Measurements from ENCODE around the gene ADARB2. TPM values are rescaled to one million over a fixed set of nuclear protein-coding genes. Genes with fewer than 3 reads are reported as not detected.
A peak's percentile ranks its signal among the peaks of the same experiment; 100 is the strongest.

The ADARB2 gene
- total RNA-seq, 2 donors from 2014 or later, result 1.1 to 1.8 TPM

DNA sequence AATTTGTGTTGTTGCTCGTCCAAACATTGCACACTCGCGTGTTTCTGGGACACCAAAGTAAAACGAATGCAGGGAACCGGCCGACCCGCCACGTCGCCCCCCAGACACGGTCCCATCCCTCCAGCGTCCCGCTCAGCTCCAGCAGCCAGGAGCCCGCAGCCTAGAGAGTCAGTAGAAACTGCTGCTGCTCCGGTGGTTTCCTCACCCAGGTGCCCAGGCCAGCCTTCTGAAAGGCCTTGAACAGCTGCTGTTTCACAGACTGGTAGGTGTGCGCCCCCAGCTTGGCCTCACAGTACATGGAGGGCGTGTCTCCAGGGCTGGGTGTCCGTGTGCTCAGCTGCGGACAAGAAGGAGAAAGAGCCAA lies 554.3 kb downstream of the ADARB2 start:
- no peaks in the 10 kb centered on the region for H3K9me3 Mint-ChIP-seq
- no peaks in the 10 kb centered on the region for H3K4me1 ChIP-seq (ENCODE audit: control insufficient read depth, insufficient read depth, low read length)
- no peaks in the 10 kb centered on the region for H3K27me3 ChIP-seq (ENCODE audit: control insufficient read depth, insufficient read depth, low read length, poor library complexity, severe bottlenecking)
- H3K4me3 Mint-ChIP-seq, result no peak overlapping the region
- H3K9ac ChIP-seq (ENCODE audit: extremely low read depth, low read length, poor library complexity, severe bottlenecking), result no peak overlapping the region
- WGBS, 2 experiments (ENCODE audit: insufficient coverage in 1 of 2, insufficient read length in 1 of 2), result 90 to 91% methylated on average over 11 to 18 of the region's 18 CpGs
- no peaks in the 10 kb centered on the region for H3K36me3 ChIP-seq (ENCODE audit: control insufficient read depth, insufficient read depth, low read length)
- H3K4me3 ChIP-seq (ENCODE audit: low read length), result no peak overlapping the region
- no peak for TF ChIP-seq CTCF (conservative IDR thresholded peaks at IDR 0.05)
- no peaks in the 10 kb centered on the region for H3K27me3 Mint-ChIP-seq (ENCODE audit: insufficient read depth)
- DNase-seq, result no peak
- H3K36me3 Mint-ChIP-seq (ENCODE audit: low read depth), result no peaks in the 10 kb centered on the region
- H3K27ac ChIP-seq (ENCODE audit: low read depth, low read length), result no peak overlapping the region
- H3K27ac Mint-ChIP-seq, result no peak overlapping the region
- H3K4me1 Mint-ChIP-seq, result peaks cover 5% of the 10 kb centered on the region
- H3K9me3 ChIP-seq (ENCODE audit: control insufficient read depth, low read length), result no peaks in the 10 kb centered on the region

- H3K27me3 Mint-ChIP-seq (ENCODE audit: insufficient read depth), result no peaks in the 10 kb centered on the region
- H3K9me3 ChIP-seq (ENCODE audit: control insufficient read depth, low read length), result no peaks in the 10 kb centered on the region
- no peak overlapping the region for H3K4me3 Mint-ChIP-seq
- no peak overlapping the region for H3K27ac ChIP-seq (ENCODE audit: low read depth, low read length)
- H3K4me1 Mint-ChIP-seq, result peaks cover 5% of the 10 kb centered on the region
- no peaks in the 10 kb centered on the region for H3K36me3 ChIP-seq (ENCODE audit: control insufficient read depth, insufficient read depth, low read length)
- no peaks in the 10 kb centered on the region for H3K9me3 Mint-ChIP-seq
- H3K27me3 ChIP-seq (ENCODE audit: control insufficient read depth, insufficient read depth, low read length, poor library complexity, severe bottlenecking), result no peaks in the 10 kb centered on the region
- DNase-seq, result peak; percentile 26
- H3K9ac ChIP-seq (ENCODE audit: extremely low read depth, low read length, poor library complexity, severe bottlenecking), result no peak overlapping the region
- 88 to 95% methylated on average over 17 to 30 of the region's 30 CpGs for WGBS, 2 experiments (ENCODE audit: insufficient coverage in 1 of 2, insufficient read length in 1 of 2)
- H3K4me1 ChIP-seq (ENCODE audit: control insufficient read depth, insufficient read depth, low read length), result no peaks in the 10 kb centered on the region
- no peak overlapping the region for H3K4me3 ChIP-seq (ENCODE audit: low read length)
- TF ChIP-seq CTCF (conservative IDR thresholded peaks at IDR 0.05), result no peak
- H3K27ac Mint-ChIP-seq, result no peak overlapping the region
- no peaks in the 10 kb centered on the region for H3K36me3 Mint-ChIP-seq (ENCODE audit: low read depth)
These were observed 554.9 kb downstream of the ADARB2 start for GRCh38 chr10:1182280-1183032.

DNA sequence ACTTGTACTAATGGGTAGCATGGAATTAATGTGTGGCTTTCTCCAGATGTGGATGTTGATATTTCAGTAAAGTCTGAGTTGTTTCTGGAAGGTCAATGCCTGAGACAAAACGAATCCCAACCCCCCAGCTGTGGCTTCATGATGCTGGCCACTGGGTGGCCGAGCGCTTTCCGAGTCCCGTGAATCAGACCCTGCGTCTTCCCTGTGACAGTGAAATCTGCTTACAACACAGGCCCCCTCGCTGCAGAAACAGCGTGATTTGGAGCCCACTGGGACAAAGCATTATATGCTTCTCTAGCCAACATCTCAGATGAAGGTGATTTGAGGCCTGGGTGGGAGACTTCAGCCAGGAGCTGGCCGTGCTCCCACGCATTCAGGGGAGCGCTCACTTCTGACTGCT lies 556.5 kb downstream of the ADARB2 start:
- Mint-ChIP-seq H3K27me3 (ENCODE audit: insufficient read depth) (no peaks in the 10 kb centered on the region), H3K27ac (peak overlapping the region; percentile 13), H3K4me1 (peaks cover 5% of the 10 kb centered on the region), H3K4me3 (no peak overlapping the region), H3K9me3 (no peaks in the 10 kb centered on the region), H3K36me3 (ENCODE audit: low read depth) (no peaks in the 10 kb centered on the region)
- peak; percentile 77 for TF ChIP-seq CTCF (conservative IDR thresholded peaks at IDR 0.05)
- Histone ChIP-seq H3K27me3 (ENCODE audit: control insufficient read depth, insufficient read depth, low read length, poor library complexity, severe bottlenecking) (no peaks in the 10 kb centered on the region), H3K27ac (ENCODE audit: low read depth, low read length) (no peak overlapping the region), H3K9ac (ENCODE audit: extremely low read depth, low read length, poor library complexity, severe bottlenecking) (no peak overlapping the region), H3K4me1 (ENCODE audit: control insufficient read depth, insufficient read depth, low read length) (no peaks in the 10 kb centered on the region), H3K4me3 (ENCODE audit: low read length) (no peak overlapping the region), H3K9me3 (ENCODE audit: control insufficient read depth, low read length) (no peaks in the 10 kb centered on the region), H3K36me3 (ENCODE audit: control insufficient read depth, insufficient read depth, low read length) (no peaks in the 10 kb centered on the region)
- DNase-seq, result peak; percentile 75
- WGBS, 2 experiments (ENCODE audit: insufficient coverage in 1 of 2, insufficient read length in 1 of 2), result 66 to 70% methylated on average over 11 of the region's 11 CpGs
